CD8-positive, alpha-beta memory T cell (primary cell): Measurements from ENCODE around the gene CYP3A5. TPM values are rescaled to one million over a fixed set of nuclear protein-coding genes. Genes with fewer than 3 reads are reported as not detected.

ENCODE experiments used
- CTCF ChIA-PET: fragments of 350-600 bp; sonication (Branson Sonifier 250); formaldehyde crosslinking; loops from one replicate; lab custom pipeline; 2021; ENCODE audit warnings: antibody characterized with exemption; lab: Charles Lee
- POLR2A ChIA-PET: fragments of 350-600 bp; sonication (Branson Sonifier 250); formaldehyde crosslinking; loops from one replicate; lab custom pipeline; 2021; ENCODE audit warnings: antibody characterized with exemption; lab: Charles Lee
- DNase-seq, 5 donors: peaks; one replicate each; pipeline versions ENCODE4 v3.0.0 to v3.0.0-alpha.2; 2020 to 2022; ENCODE audit warnings: mixed read lengths in 1 of 5
- H3K27ac ChIP-seq: one replicate; pipeline ENCODE4 v1.7.0; 2013; ENCODE audit warnings: low read depth, mild to moderate bottlenecking, low read length, moderate library complexity
- H3K27me3 ChIP-seq: 2 replicates; pipeline ENCODE4 v1.7.0; 2013; ENCODE audit warnings: low read length, mild to moderate bottlenecking; ENCODE audit not compliant: insufficient read depth, poor library complexity, severe bottlenecking
- H3K36me3 ChIP-seq: 2 replicates; pipeline ENCODE4 v1.7.0; 2013; ENCODE audit warnings: mild to moderate bottlenecking, low read length, moderate library complexity; ENCODE audit not compliant: insufficient read depth
- H3K4me1 ChIP-seq: 2 replicates; pipeline ENCODE4 v1.7.0; 2013; ENCODE audit warnings: mild to moderate bottlenecking, low read length, moderate library complexity; ENCODE audit not compliant: insufficient read depth
- H3K4me3 ChIP-seq: 2 replicates; pipeline ENCODE4 v1.7.0; 2013; ENCODE audit warnings: mild to moderate bottlenecking, low read length
- H3K9me3 ChIP-seq: 2 replicates; pipeline ENCODE4 v1.7.0; 2013; ENCODE audit warnings: mild to moderate bottlenecking, low read length
- H3K27ac Mint-ChIP-seq, 8 donors: one replicate each; pipeline ENCODE4 v1.8.0; 2020 to 2021; ENCODE audit warnings: mixed read lengths in 8 of 8, mild to moderate bottlenecking in 6 of 8, inconsistent platforms in 3 of 8, moderate library complexity in 3 of 8
- H3K27me3 Mint-ChIP-seq, 2 donors: one replicate each; pipeline ENCODE4 v1.8.0; 2020 to 2021; ENCODE audit warnings: mixed read lengths in 2 of 2, mild to moderate bottlenecking in 1 of 2, moderate library complexity in 1 of 2
- H3K36me3 Mint-ChIP-seq, 3 donors: one replicate each; pipeline ENCODE4 v1.8.0; 2020 to 2021; ENCODE audit warnings: mixed read lengths in 3 of 3, inconsistent platforms in 1 of 3, mild to moderate bottlenecking in 1 of 3
- H3K4me1 Mint-ChIP-seq, 3 donors: one replicate each; pipeline ENCODE4 v1.8.0; 2020 to 2021; ENCODE audit warnings: mixed read lengths in 3 of 3, inconsistent platforms in 1 of 3, mild to moderate bottlenecking in 1 of 3
- H3K4me3 Mint-ChIP-seq, 7 donors: one replicate each; pipeline ENCODE4 v1.8.0; 2020 to 2021; ENCODE audit warnings: mixed read lengths in 7 of 7, mild to moderate bottlenecking in 6 of 7, moderate library complexity in 4 of 7, inconsistent platforms in 2 of 7
- H3K9me3 Mint-ChIP-seq, 5 donors: one replicate each; pipeline ENCODE4 v1.8.0; 2020 to 2022; ENCODE audit warnings: mixed read lengths in 5 of 5, mild to moderate bottlenecking in 3 of 5, moderate library complexity in 2 of 5, inconsistent platforms in 1 of 5
- polyA plus RNA-seq: library from polyadenylated mRNA; unstranded; fragments of 300-500 nt; fragmentation: Illumina TruSeq; gene quantifications from one replicate; pipeline ENCODE4 v1.2.3, GENCODE V29; 2021
- total RNA-seq, 2 experiments: library from RNA; stranded (reverse); gene quantifications; one replicate each; pipeline ENCODE4 v1.2.3, GENCODE V29; 2021

Gene CYP3A5
- total and polyA plus RNA-seq, 3 experiments from 2014 or later = 0.16 TPM; not detected in 2

GRCh38 chr7:99623091-99623693 is 56.6 kb downstream of the CYP3A5 start:
- peaks cover 0 to 91% (median 21%) of the 10 kb centered on the region in 3 donors for H3K36me3 Mint-ChIP-seq
- peaks cover 48 to 68% (median 56%) of the 10 kb centered on the region in 3 donors for H3K4me1 Mint-ChIP-seq
- H3K4me3 ChIP-seq = peak overlapping the region; percentile 46
- peak overlapping the region; percentile 84 to 92 (median 90) for H3K4me3 Mint-ChIP-seq
- peaks cover 0 to 4% of the 10 kb centered on the region in 2 donors for H3K27me3 Mint-ChIP-seq
- H3K27ac ChIP-seq = no peak overlapping the region
- POLR2A ChIA-PET = interaction anchor here (0.7 to 1.2 kb wide), 2 partner anchors 93 to 214 kb away, joined by 3 read pairs; partner anchors contain the start of genes BUD31 and PDAP1
- no peak for DNase-seq
- no peaks in the 10 kb centered on the region for H3K9me3 Mint-ChIP-seq
- CTCF ChIA-PET = interaction anchor here (1.4 kb wide), 1 partner anchor 43 kb away, joined by 3 read pairs; no protein-coding TSS in a partner anchor
- H3K36me3 ChIP-seq = peaks cover 60% of the 10 kb centered on the region
- peaks cover 44% of the 10 kb centered on the region for H3K4me1 ChIP-seq
- peak overlapping the region; percentile 91 to 99 (median 98) for H3K27ac Mint-ChIP-seq
- H3K9me3 ChIP-seq = no peaks in the 10 kb centered on the region
- no peaks in the 10 kb centered on the region for H3K27me3 ChIP-seq

- Mint-ChIP-seq H3K27ac (peak overlapping the region in 7 of 8 donors; percentile 52 to 99 (median 94)), H3K4me1 (peaks cover 54 to 74% (median 62%) of the 10 kb centered on the region in 3 donors), H3K27me3 (peaks cover 0 to 4% of the 10 kb centered on the region in 2 donors), H3K36me3 (peaks cover 0 to 88% (median 22%) of the 10 kb centered on the region in 3 donors), H3K9me3 (no peaks in the 10 kb centered on the region), H3K4me3 (peak overlapping the region in 2 of 7 donors; percentile 41 to 73)
- DNase-seq = no peak
- CTCF ChIA-PET = interaction anchor here (1.0 kb wide), 1 partner anchor 63 kb away, joined by 3 read pairs; no protein-coding TSS in a partner anchor
- H3K27ac ChIP-seq = no peak overlapping the region
- H3K4me1 ChIP-seq = peaks cover 50% of the 10 kb centered on the region
- peaks cover 63% of the 10 kb centered on the region for H3K36me3 ChIP-seq
- POLR2A ChIA-PET = no interaction called here
- no peaks in the 10 kb centered on the region for H3K27me3 ChIP-seq
- no peak overlapping the region for H3K4me3 ChIP-seq
- no peaks in the 10 kb centered on the region for H3K9me3 ChIP-seq
Observed at GRCh38 chr7:99622596-99622995, 57.2 kb downstream of the CYP3A5 start.

- Histone ChIP-seq H3K27ac (no peak overlapping the region), H3K9me3 (no peaks in the 10 kb centered on the region), H3K36me3 (peaks cover 53% of the 10 kb centered on the region), H3K4me1 (peaks cover 57% of the 10 kb centered on the region), H3K4me3 (no peak overlapping the region), H3K27me3 (no peaks in the 10 kb centered on the region)
- ChIA-PET CTCF (interaction anchor here (1.2 kb wide), 1 partner anchor 63 kb away, joined by 3 read pairs; the partner anchor contains the start of gene ZNF655), POLR2A (no interaction called here)
- H3K4me1 Mint-ChIP-seq = peaks cover 64 to 78% (median 70%) of the 10 kb centered on the region in 3 donors
- H3K4me3 Mint-ChIP-seq = no peak overlapping the region
- peak overlapping the region; percentile 7 to 94 (median 48) for H3K27ac Mint-ChIP-seq
- H3K9me3 Mint-ChIP-seq = no peaks in the 10 kb centered on the region
- DNase-seq = no peak
- peaks cover 0 to 85% (median 20%) of the 10 kb centered on the region in 3 donors for H3K36me3 Mint-ChIP-seq
- H3K27me3 Mint-ChIP-seq = peaks cover 0 to 5% of the 10 kb centered on the region in 2 donors
Observed at GRCh38 chr7:99621271-99621670, 58.5 kb downstream of the CYP3A5 start.

GRCh38 chr7:99619571-99620130 is 60.1 kb downstream of the CYP3A5 start:
- Mint-ChIP-seq H3K27ac (peak overlapping the region in 7 of 8 donors; percentile 5 to 92 (median 72)), H3K4me3 (peak overlapping the region in 1 of 7 donors; percentile 97), H3K36me3 (peaks cover 0 to 72% (median 17%) of the 10 kb centered on the region in 3 donors), H3K4me1 (peaks cover 58 to 70% (median 64%) of the 10 kb centered on the region in 3 donors), H3K9me3 (no peaks in the 10 kb centered on the region), H3K27me3 (peaks cover 0 to 5% of the 10 kb centered on the region in 2 donors)
- Histone ChIP-seq H3K27ac (no peak overlapping the region), H3K4me3 (no peak overlapping the region), H3K4me1 (peaks cover 48% of the 10 kb centered on the region), H3K27me3 (no peaks in the 10 kb centered on the region), H3K9me3 (no peaks in the 10 kb centered on the region), H3K36me3 (peaks cover 44% of the 10 kb centered on the region)
- ChIA-PET CTCF (no interaction called here), POLR2A (no interaction called here)
- no peak for DNase-seq

- ChIA-PET POLR2A (no interaction called here), CTCF (no interaction called here)
- H3K27me3 ChIP-seq = no peaks in the 10 kb centered on the region
- H3K9me3 Mint-ChIP-seq = no peaks in the 10 kb centered on the region
- H3K4me3 Mint-ChIP-seq = peak overlapping the region; percentile 95 to 98 (median 98)
- no peaks in the 10 kb centered on the region for H3K9me3 ChIP-seq
- H3K4me1 ChIP-seq = peaks cover 38% of the 10 kb centered on the region
- peaks cover 49 to 61% (median 55%) of the 10 kb centered on the region in 3 donors for H3K4me1 Mint-ChIP-seq
- H3K27ac Mint-ChIP-seq = peak overlapping the region in 7 of 8 donors; percentile 28 to 99 (median 97)
- no peak overlapping the region for H3K27ac ChIP-seq
- no peak overlapping the region for H3K4me3 ChIP-seq
- DNase-seq = no peak
- peaks cover 0 to 62% (median 13%) of the 10 kb centered on the region in 3 donors for H3K36me3 Mint-ChIP-seq
- peaks cover 44% of the 10 kb centered on the region for H3K36me3 ChIP-seq
- peaks cover 0 to 2% of the 10 kb centered on the region in 2 donors for H3K27me3 Mint-ChIP-seq
Observed at GRCh38 chr7:99618726-99619125, 61.1 kb downstream of the CYP3A5 start.

GRCh38 chr7:99617192-99617781 is 62.5 kb downstream of the CYP3A5 start:
- H3K36me3 ChIP-seq = peaks cover 35% of the 10 kb centered on the region
- peaks cover 26% of the 10 kb centered on the region for H3K4me1 ChIP-seq
- H3K27me3 Mint-ChIP-seq = peaks cover 0 to 2% of the 10 kb centered on the region in 2 donors
- CTCF ChIA-PET = interaction anchor here (1.0 to 1.3 kb wide), 3 partner anchors 14 to 210 kb away, joined by 3 to 4 read pairs (median 3); partner anchors contain the start of gene ZNF394
- H3K4me1 Mint-ChIP-seq = peaks cover 39 to 48% (median 43%) of the 10 kb centered on the region in 3 donors
- peak overlapping the region; percentile 95 to 98 (median 98) for H3K4me3 Mint-ChIP-seq
- H3K27ac Mint-ChIP-seq = peak overlapping the region; percentile 88 to 99 (median 97)
- H3K9me3 Mint-ChIP-seq = no peaks in the 10 kb centered on the region
- no peak for DNase-seq
- no peaks in the 10 kb centered on the region for H3K9me3 ChIP-seq
- H3K4me3 ChIP-seq = peak overlapping the region; percentile 95
- peaks cover 0 to 48% (median 8%) of the 10 kb centered on the region in 3 donors for H3K36me3 Mint-ChIP-seq
- no peaks in the 10 kb centered on the region for H3K27me3 ChIP-seq
- H3K27ac ChIP-seq = peak overlapping the region; percentile 88
- POLR2A ChIA-PET = interaction anchor here (0.6 to 3.1 kb wide), 4 partner anchors 59 to 509 kb away, joined by 3 to 24 read pairs (median 6); partner anchors contain the start of gene ZNF655

- peak within 1 kb of the TSS; percentile 95 to 98 (median 98) for H3K4me3 Mint-ChIP-seq
- Histone ChIP-seq H3K27ac (peak within 1 kb of the TSS; percentile 88), H3K9me3 (no peaks in the 10 kb centered on the region), H3K4me3 (peak within 1 kb of the TSS; percentile 95), H3K27me3 (no peaks in the 10 kb centered on the region), H3K4me1 (peaks cover 24% of the 10 kb centered on the region), H3K36me3 (peaks cover 31% of the 10 kb centered on the region)
- H3K27me3 Mint-ChIP-seq = peaks cover 0 to 2% of the 10 kb centered on the region in 2 donors
- peak within 1 kb of the TSS; percentile 88 to 99 (median 97) for H3K27ac Mint-ChIP-seq
- no peaks in the 10 kb centered on the region for H3K9me3 Mint-ChIP-seq
- POLR2A ChIA-PET = interaction anchor here (0.6 to 3.1 kb wide), 5 partner anchors 58 to 204 kb away, joined by 3 to 24 read pairs (median 4); partner anchors contain the start of genes ZKSCAN5, ZNF394 and ZNF655
- H3K4me1 Mint-ChIP-seq = peaks cover 38 to 46% (median 43%) of the 10 kb centered on the region in 3 donors
- peaks cover 0 to 43% (median 8%) of the 10 kb centered on the region in 3 donors for H3K36me3 Mint-ChIP-seq
- DNase-seq = peak; percentile 79 to 90 (median 83)
- CTCF ChIA-PET = interaction anchor here (1.0 to 1.3 kb wide), 4 partner anchors 13 to 209 kb away, joined by 3 to 4 read pairs (median 3); partner anchors contain the start of gene ZNF394
Observed at GRCh38 chr7:99616359-99617191, 63.2 kb downstream of the CYP3A5 start, which contains the start of gene ZSCAN25. Gene ZSCAN25 (plus strand): TSS chr7:99616946. CDS start chr7:99619607, 2,661 bp downstream.
